Measurements from ENCODE around the gene DAPP1. TPM values are rescaled to one million over a fixed set of nuclear protein-coding genes. Genes with fewer than 3 reads are reported as not detected.
A peak's percentile ranks its signal among the peaks of the same experiment; 100 is the strongest.

Gene DAPP1
- total and polyA plus RNA-seq, 8 donors: 0.09 to 2.7 (median 0.38) TPM

GRCh38 chr4:99821918-99822503 is 5.4 kb downstream of the DAPP1 start:
- 73 to 76% methylated on average over 4 of the region's 4 CpGs for WGBS, 2 donors
- Histone ChIP-seq H3K4me1 (no peaks in the 10 kb centered on the region), H3K27me3 (no peaks in the 10 kb centered on the region), H3K4me3 (no peak overlapping the region), H3K9me3 (no peaks in the 10 kb centered on the region), H3K27ac (no peak overlapping the region), H3K36me3 (no peaks in the 10 kb centered on the region)
- FAIRE-seq (no peak), DNase-seq (no peak), ATAC-seq (peak in 2 of 4 donors; percentile 49 to 67)
- TF ChIP-seq CTCF (IDR thresholded peaks at IDR 0.05): no peak
- intact Hi-C loops (cut with DNase I): no loop called here

GRCh38 chr4:99822734-99823133 is 6.1 kb downstream of the DAPP1 start:
- intact Hi-C loops (cut with DNase I): no loop called here
- no peak for DNase-seq
- FAIRE-seq: no peak
- 83 to 84% methylated on average over 3 of the region's 3 CpGs for WGBS, 2 donors
- TF ChIP-seq CTCF (IDR thresholded peaks at IDR 0.05): no peak
- Histone ChIP-seq H3K4me3 (no peak overlapping the region), H3K27ac (no peak overlapping the region), H3K36me3 (no peaks in the 10 kb centered on the region), H3K9me3 (no peaks in the 10 kb centered on the region), H3K27me3 (no peaks in the 10 kb centered on the region), H3K4me1 (no peaks in the 10 kb centered on the region)
- ATAC-seq: no peak

- no peaks in the 10 kb centered on the region for H3K36me3 ChIP-seq
- H3K27me3 ChIP-seq: no peaks in the 10 kb centered on the region
- WGBS, 2 donors: 85 to 94% methylated on average over 3 of the region's 3 CpGs
- no peak for TF ChIP-seq CTCF (IDR thresholded peaks at IDR 0.05)
- no peak for FAIRE-seq
- no peak for ATAC-seq
- intact Hi-C loops (cut with DNase I): no loop called here
- H3K9me3 ChIP-seq: no peaks in the 10 kb centered on the region
- no peak overlapping the region for H3K4me3 ChIP-seq
- H3K27ac ChIP-seq: no peak overlapping the region
- H3K4me1 ChIP-seq: no peaks in the 10 kb centered on the region
- no peak for DNase-seq
Observed at GRCh38 chr4:99824070-99824599, 7.5 kb downstream of the DAPP1 start.

- Histone ChIP-seq H3K27ac (no peak overlapping the region), H3K4me1 (no peaks in the 10 kb centered on the region), H3K36me3 (no peaks in the 10 kb centered on the region), H3K4me3 (no peak overlapping the region), H3K9me3 (no peaks in the 10 kb centered on the region), H3K27me3 (no peaks in the 10 kb centered on the region)
- TF ChIP-seq CTCF (IDR thresholded peaks at IDR 0.05): no peak
- DNase-seq (no peak), ATAC-seq (no peak), FAIRE-seq (no peak)
- intact Hi-C loops (cut with DNase I): no loop called here
- WGBS, 2 donors: 66 to 68% methylated on average over 3 of the region's 3 CpGs
Observed at GRCh38 chr4:99825272-99825671, 8.6 kb downstream of the DAPP1 start.

GRCh38 chr4:99826016-99826415 is 9.4 kb downstream of the DAPP1 start:
- no peak for FAIRE-seq
- no peaks in the 10 kb centered on the region for H3K36me3 ChIP-seq
- H3K9me3 ChIP-seq: no peaks in the 10 kb centered on the region
- no peak for TF ChIP-seq CTCF (IDR thresholded peaks at IDR 0.05)
- WGBS, 2 donors: 70 to 73% methylated on average over 1 of the region's 1 CpG
- no peaks in the 10 kb centered on the region for H3K27me3 ChIP-seq
- no peak for DNase-seq
- no peaks in the 10 kb centered on the region for H3K4me1 ChIP-seq
- no peak overlapping the region for H3K27ac ChIP-seq
- H3K4me3 ChIP-seq: no peak overlapping the region
- intact Hi-C loops (cut with DNase I): no loop called here
- no peak for ATAC-seq
